SK-N-SH (cell line): ENCODE results near the gene TLNRD1. TPM values are rescaled to one million over a fixed set of nuclear protein-coding genes. Genes with fewer than 3 reads are reported as not detected.

ENCODE experiments used
- CTCF ChIA-PET: fragments of 300-600, 350-600 bp; formaldehyde crosslinking; extraction: SDS; loops from one replicate; lab custom pipeline; 2021; lab: Yijun Ruan, JAX
- POLR2A ChIA-PET: fragments of 350-600 bp; sonication (Branson Sonifier 250); formaldehyde crosslinking; extraction: SDS; loops from one replicate; lab custom pipeline; 2020; ENCODE audit warnings: antibody characterized with exemption, inconsistent platforms; lab: Yijun Ruan, JAX
- DNase-seq: peaks from one replicate; pipeline ENCODE4 v3.0.0; 2012
- H2AFZ ChIP-seq: fragments of 200-600 bp; sonication (generic); 2 replicates; pipeline ENCODE4 v1.8.1; 2016; ENCODE audit warnings: antibody characterized with exemption, mild to moderate bottlenecking, low read depth
- H3F3A ChIP-seq: fragments of 200-600 bp; sonication (generic); replicated peaks from 2 replicates; pipeline ENCODE3; 2016; ENCODE audit warnings: antibody characterized with exemption, mild to moderate bottlenecking; ENCODE audit not compliant: insufficient read depth
- H3K27ac ChIP-seq, 2 experiments: fragments of 200-500 bp in 1 of 2; fragments of 200-600 bp in 1 of 2; sonication (Bioruptor generic) in 1 of 2; sonication (generic), shearing (Covaris generic) in 1 of 2; 2 replicates each; pipeline versions ENCODE4 v1.5.1 to v1.6.1; 2014 to 2016; ENCODE audit warnings: low read depth in 2 of 2, inconsistent platforms in 1 of 2, low read length in 1 of 2, mild to moderate bottlenecking in 1 of 2, mixed read lengths in 1 of 2
- H3K27me3 ChIP-seq: fragments of 200-600 bp; sonication (generic), shearing (Covaris generic); 2 replicates; pipeline ENCODE4 v1.6.1; 2016; ENCODE audit warnings: mixed run types; ENCODE audit not compliant: insufficient read depth
- H3K36me3 ChIP-seq, 2 experiments: fragments of 200-500 bp in 1 of 2; fragments of 200-600 bp in 1 of 2; sonication (Bioruptor generic) in 1 of 2; sonication (generic) in 1 of 2; replicated peaks in 1 of 2; 2 replicates each; pipeline versions ENCODE3 to v1.5.1; 2014 to 2016; ENCODE audit warnings: low read length in 1 of 2, mild to moderate bottlenecking in 1 of 2; ENCODE audit not compliant: insufficient read depth in 2 of 2, control insufficient read depth in 1 of 2
- H3K4me1 ChIP-seq, 2 experiments: fragments of 200-500 bp in 1 of 2; fragments of 200-600 bp in 1 of 2; sonication (Bioruptor generic) in 1 of 2; sonication (generic), shearing (Covaris generic) in 1 of 2; 2 replicates each; pipeline versions ENCODE4 v1.5.1 to v1.6.1; 2014 to 2016; ENCODE audit warnings: low read depth in 1 of 2, low read length in 1 of 2, mixed run types in 1 of 2; ENCODE audit not compliant: insufficient read depth in 2 of 2, control insufficient read depth in 1 of 2
- H3K4me2 ChIP-seq: fragments of 200-600 bp; sonication (generic), shearing (Covaris generic); 2 replicates; pipeline ENCODE4 v1.6.1; 2017; ENCODE audit warnings: mixed run types
- H3K4me3 ChIP-seq, 2 experiments: fragments of 200-500 bp in 1 of 2; fragments of 200-600 bp in 1 of 2; sonication (Bioruptor generic) in 1 of 2; sonication (generic), shearing (Covaris generic) in 1 of 2; 2 replicates each; pipeline versions ENCODE4 v1.5.1 to v1.8.1; 2014 to 2016; ENCODE audit warnings: low read depth in 2 of 2, inconsistent platforms in 1 of 2, low read length in 1 of 2, mild to moderate bottlenecking in 1 of 2, mixed read lengths in 1 of 2, moderate library complexity in 1 of 2
- H3K79me2 ChIP-seq: fragments of 200-600 bp; sonication (generic); 2 replicates; pipeline ENCODE4 v1.8.1; 2017; ENCODE audit warnings: mild to moderate bottlenecking; ENCODE audit not compliant: insufficient read depth
- H3K9ac ChIP-seq: fragments of 200-600 bp; sonication (generic); 2 replicates; pipeline ENCODE4 v1.6.1; 2017; ENCODE audit warnings: mixed run types
- H3K9me2 ChIP-seq: fragments of 200-600 bp; sonication (generic); 2 replicates; pipeline ENCODE4 v1.6.1; 2017; ENCODE audit warnings: mixed run types
- H3K9me3 ChIP-seq: fragments of 200-600 bp; sonication (generic); 2 replicates; pipeline ENCODE4 v1.6.1; 2017; ENCODE audit warnings: mixed run types, mild to moderate bottlenecking, moderate library complexity
- H4K20me1 ChIP-seq: fragments of 200-600 bp; sonication (generic); 2 replicates; pipeline ENCODE4 v1.6.1; 2017; ENCODE audit warnings: mild to moderate bottlenecking, mixed run types; ENCODE audit not compliant: insufficient read depth
- ELF1 ChIP-seq: IDR thresholded peaks from 2 replicates; pipeline ENCODE4 v1.4.0; 2012
- FOSL2 ChIP-seq: IDR thresholded peaks from 2 replicates; pipeline ENCODE4 v1.4.0; 2012; ENCODE audit warnings: low read depth, mild to moderate bottlenecking, moderate library complexity, borderline replicate concordance
- FOXM1 ChIP-seq: IDR thresholded peaks from 2 replicates; pipeline ENCODE4 v1.4.0; 2012; ENCODE audit warnings: low read depth, mild to moderate bottlenecking
- GABPA ChIP-seq: IDR thresholded peaks from 2 replicates; pipeline ENCODE4 v1.4.0; 2012; ENCODE audit warnings: low read depth, mild to moderate bottlenecking
- JUND ChIP-seq: IDR thresholded peaks from 2 replicates; pipeline ENCODE4 v1.4.0; 2012
- SIN3A ChIP-seq: IDR thresholded peaks from 2 replicates; pipeline ENCODE4 v1.6.1; 2012; ENCODE audit warnings: low read depth, mild to moderate bottlenecking, low read length, moderate library complexity, borderline replicate concordance
- WGBS: methylation state at CpG from one replicate; pipeline ENCODE4 v1.1.6; 2017; ENCODE audit warnings: low lambda C conversion rate; 5-methylcytosine and 5-hydroxymethylcytosine counted together
- polyA plus RNA-seq, 3 experiments: library from polyadenylated mRNA; depleted of rRNA; stranded (reverse); fragments of >200 nt; gene quantifications; 2 replicates each; pipeline ENCODE4 v1.2.3, GENCODE V29; 2012
- TF ChIP-seq, protein P1 (sequence below): IDR thresholded peaks from 2 replicates; pipeline ENCODE4 v1.4.0; 2012; ENCODE audit warnings: low read depth
- TF ChIP-seq, protein P2 (sequence below): IDR thresholded peaks from 2 replicates; pipeline ENCODE4; 2012
- TF ChIP-seq, protein P3 (sequence below): fragments of 150-350 bp; IDR thresholded peaks from 2 replicates; pipeline ENCODE4 v1.6.1; 2017; ENCODE audit warnings: antibody characterized with exemption, low read length, low read depth, borderline replicate concordance
- TF ChIP-seq, protein P4 (sequence below): IDR thresholded peaks from 2 replicates; pipeline ENCODE4 v1.6.1; 2012; ENCODE audit warnings: mild to moderate bottlenecking, low read depth, low read length, moderate library complexity

Gene TLNRD1
- polyA plus RNA-seq, 1 of the 3 experiments (the other 2 are of a cell fraction), result 5.0 TPM

DNA sequence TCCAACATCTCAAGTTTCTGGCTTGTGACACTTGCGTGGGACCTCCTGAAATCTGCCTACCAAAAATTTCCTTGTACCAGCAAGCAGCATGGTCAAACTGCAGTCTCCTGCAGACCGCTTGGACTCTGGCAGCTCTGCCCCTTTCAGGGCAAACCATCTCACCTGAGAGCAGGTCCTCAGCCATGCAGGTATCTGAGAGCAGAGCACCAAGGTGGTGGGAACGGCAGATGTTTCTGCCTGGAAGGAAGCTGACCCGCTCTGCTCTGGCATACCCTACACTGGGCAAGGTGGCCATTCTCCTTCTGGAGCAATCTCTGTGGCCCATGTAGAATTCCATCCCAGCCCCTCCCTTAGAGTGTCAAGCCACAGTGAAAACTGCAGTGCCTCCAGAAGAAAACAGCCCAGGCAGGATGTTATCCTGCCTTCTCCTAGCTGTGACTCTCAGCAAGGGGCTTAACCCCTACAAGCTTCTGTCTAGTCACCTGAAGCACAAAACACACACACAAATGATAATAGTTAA, 32.7 kb upstream of the TLNRD1 start:
- CTCF ChIA-PET, result interaction anchor here (1.0 to 6.3 kb wide), 10 partner anchors 8 to 512 kb away, joined by 3 to 139 read pairs (median 5); partner anchors contain the start of gene CEMIP
- no peaks in the 10 kb centered on the region for H3K9me3 ChIP-seq

More for the DNA sequence above, 32.7 kb upstream of the TLNRD1 start:
- H3K4me2 ChIP-seq, result no peak overlapping the region
- no peak for DNase-seq
- no peaks in the 10 kb centered on the region for H3K9me2 ChIP-seq
- H3K9ac ChIP-seq, result no peak overlapping the region
- H3K27me3 ChIP-seq, result no peaks in the 10 kb centered on the region
- TF ChIP-seq SIN3A, result no peak
- no peak for TF ChIP-seq FOXM1
- no peak for TF ChIP-seq JUND
- no peak for TF ChIP-seq FOSL2
- TF ChIP-seq GABPA, result no peak
- TF ChIP-seq, protein P1, sequence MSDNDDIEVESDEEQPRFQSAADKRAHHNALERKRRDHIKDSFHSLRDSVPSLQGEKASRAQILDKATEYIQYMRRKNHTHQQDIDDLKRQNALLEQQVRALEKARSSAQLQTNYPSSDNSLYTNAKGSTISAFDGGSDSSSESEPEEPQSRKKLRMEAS, result no peak
- TF ChIP-seq, protein P2, sequence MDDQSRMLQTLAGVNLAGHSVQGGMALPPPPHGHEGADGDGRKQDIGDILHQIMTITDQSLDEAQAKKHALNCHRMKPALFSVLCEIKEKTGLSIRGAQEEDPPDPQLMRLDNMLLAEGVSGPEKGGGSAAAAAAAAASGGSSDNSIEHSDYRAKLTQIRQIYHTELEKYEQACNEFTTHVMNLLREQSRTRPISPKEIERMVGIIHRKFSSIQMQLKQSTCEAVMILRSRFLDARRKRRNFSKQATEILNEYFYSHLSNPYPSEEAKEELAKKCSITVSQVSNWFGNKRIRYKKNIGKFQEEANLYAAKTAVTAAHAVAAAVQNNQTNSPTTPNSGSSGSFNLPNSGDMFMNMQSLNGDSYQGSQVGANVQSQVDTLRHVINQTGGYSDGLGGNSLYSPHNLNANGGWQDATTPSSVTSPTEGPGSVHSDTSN, result no peak
- TF ChIP-seq, protein P3, sequence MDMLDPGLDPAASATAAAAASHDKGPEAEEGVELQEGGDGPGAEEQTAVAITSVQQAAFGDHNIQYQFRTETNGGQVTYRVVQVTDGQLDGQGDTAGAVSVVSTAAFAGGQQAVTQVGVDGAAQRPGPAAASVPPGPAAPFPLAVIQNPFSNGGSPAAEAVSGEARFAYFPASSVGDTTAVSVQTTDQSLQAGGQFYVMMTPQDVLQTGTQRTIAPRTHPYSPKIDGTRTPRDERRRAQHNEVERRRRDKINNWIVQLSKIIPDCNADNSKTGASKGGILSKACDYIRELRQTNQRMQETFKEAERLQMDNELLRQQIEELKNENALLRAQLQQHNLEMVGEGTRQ, result no peak
- no peak for TF ChIP-seq ELF1
- TF ChIP-seq, protein P4, sequence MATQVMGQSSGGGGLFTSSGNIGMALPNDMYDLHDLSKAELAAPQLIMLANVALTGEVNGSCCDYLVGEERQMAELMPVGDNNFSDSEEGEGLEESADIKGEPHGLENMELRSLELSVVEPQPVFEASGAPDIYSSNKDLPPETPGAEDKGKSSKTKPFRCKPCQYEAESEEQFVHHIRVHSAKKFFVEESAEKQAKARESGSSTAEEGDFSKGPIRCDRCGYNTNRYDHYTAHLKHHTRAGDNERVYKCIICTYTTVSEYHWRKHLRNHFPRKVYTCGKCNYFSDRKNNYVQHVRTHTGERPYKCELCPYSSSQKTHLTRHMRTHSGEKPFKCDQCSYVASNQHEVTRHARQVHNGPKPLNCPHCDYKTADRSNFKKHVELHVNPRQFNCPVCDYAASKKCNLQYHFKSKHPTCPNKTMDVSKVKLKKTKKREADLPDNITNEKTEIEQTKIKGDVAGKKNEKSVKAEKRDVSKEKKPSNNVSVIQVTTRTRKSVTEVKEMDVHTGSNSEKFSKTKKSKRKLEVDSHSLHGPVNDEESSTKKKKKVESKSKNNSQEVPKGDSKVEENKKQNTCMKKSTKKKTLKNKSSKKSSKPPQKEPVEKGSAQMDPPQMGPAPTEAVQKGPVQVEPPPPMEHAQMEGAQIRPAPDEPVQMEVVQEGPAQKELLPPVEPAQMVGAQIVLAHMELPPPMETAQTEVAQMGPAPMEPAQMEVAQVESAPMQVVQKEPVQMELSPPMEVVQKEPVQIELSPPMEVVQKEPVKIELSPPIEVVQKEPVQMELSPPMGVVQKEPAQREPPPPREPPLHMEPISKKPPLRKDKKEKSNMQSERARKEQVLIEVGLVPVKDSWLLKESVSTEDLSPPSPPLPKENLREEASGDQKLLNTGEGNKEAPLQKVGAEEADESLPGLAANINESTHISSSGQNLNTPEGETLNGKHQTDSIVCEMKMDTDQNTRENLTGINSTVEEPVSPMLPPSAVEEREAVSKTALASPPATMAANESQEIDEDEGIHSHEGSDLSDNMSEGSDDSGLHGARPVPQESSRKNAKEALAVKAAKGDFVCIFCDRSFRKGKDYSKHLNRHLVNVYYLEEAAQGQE, result no peak
- H3F3A ChIP-seq, result no peaks in the 10 kb centered on the region
- peaks cover 0 to 7% of the 10 kb centered on the region in 2 experiments; a peak in 1 of 4 replicates for H3K4me1 ChIP-seq
- no peaks in the 10 kb centered on the region for H3K36me3 ChIP-seq
- peak overlapping the region in 1 of 2 experiments; percentile 78; a peak in 1 of 4 replicates for H3K27ac ChIP-seq
- no peaks in the 10 kb centered on the region for H4K20me1 ChIP-seq
- H3K79me2 ChIP-seq, result no peaks in the 10 kb centered on the region; the same call in 1 of the 2 replicates
- H2AFZ ChIP-seq, result no peak overlapping the region
- no peak overlapping the region for H3K4me3 ChIP-seq
- WGBS, result 100% methylated on average over 4 of the region's 4 CpGs
- POLR2A ChIA-PET, result no interaction called here
